SK-N-MC (cell line): Measurements from ENCODE around the gene TEX2.

Experiments
- EZH2 ChIP-seq: fragments of 200-600 bp; sonication (generic); IDR thresholded peaks from one replicate; pipeline ENCODE4 v1.6.1; 2017; ENCODE audit warnings: antibody characterized with exemption
- FOXP2 ChIP-seq: optimal IDR thresholded peaks from 2 replicates; pipeline ENCODE3; 2011; ENCODE audit warnings: mild to moderate bottlenecking, moderate library complexity; ENCODE audit not compliant: insufficient read depth; ENCODE audit errors: extremely low read length, control extremely low read depth
- POLR2AphosphoS5 ChIP-seq: IDR thresholded peaks from 2 replicates; pipeline ENCODE4 v1.6.1; 2012; ENCODE audit warnings: mild to moderate bottlenecking, low read depth, low read length, borderline replicate concordance

DNA sequence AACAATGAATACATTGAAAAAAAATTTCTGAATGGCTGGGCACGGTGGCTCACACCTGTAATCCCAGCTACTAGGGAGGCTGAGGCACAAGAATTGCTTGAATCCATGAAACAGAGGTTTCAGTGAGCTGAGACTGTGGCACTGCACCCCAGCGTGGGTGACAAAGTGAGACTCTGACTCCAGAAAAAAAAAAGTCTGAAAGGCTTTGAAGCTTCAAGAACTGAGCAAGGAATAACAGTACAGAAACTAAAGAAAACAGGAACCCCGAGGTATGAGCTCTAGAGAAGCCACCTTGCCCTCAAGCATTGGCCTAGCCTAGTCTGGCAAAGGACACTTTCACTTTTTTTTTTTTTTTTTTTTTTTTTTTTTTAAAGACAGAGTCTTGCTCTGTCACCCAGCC lies 45.0 kb downstream of the TEX2 start:
- TF ChIP-seq EZH2 (no peak), POLR2AphosphoS5 (no peak), FOXP2 (no peak)
